BJ (cell line): Measurements from ENCODE around the gene STX7. TPM values are rescaled to one million over a fixed set of nuclear protein-coding genes. Genes with fewer than 3 reads are reported as not detected.

Experiments used
- CTCF ChIA-PET: fragments of 350-600 bp; formaldehyde crosslinking; extraction: SDS; loops from one replicate; lab custom pipeline; 2021; ENCODE audit warnings: antibody characterized with exemption, inconsistent platforms; lab: Yijun Ruan, JAX
- POLR2A ChIA-PET: fragments of 300-600 bp; sonication (Branson Sonifier 250); formaldehyde crosslinking; extraction: SDS; loops from one replicate; lab custom pipeline; 2021; ENCODE audit warnings: antibody characterized with exemption; lab: Charles Lee
- DNase-seq: peaks from one replicate; pipeline ENCODE4 v3.0.0-alpha.2; 2011; ENCODE audit warnings: low read depth
- H3K27me3 ChIP-seq: 2 replicates; pipeline ENCODE4 v1.6.0; 2011; ENCODE audit warnings: low read length; ENCODE audit not compliant: control insufficient read depth, insufficient read depth
- H3K36me3 ChIP-seq: 2 replicates; pipeline ENCODE4 v1.5.1; 2011; ENCODE audit warnings: low read length; ENCODE audit not compliant: control insufficient read depth, insufficient read depth
- H3K4me3 ChIP-seq: 2 replicates; pipeline ENCODE4 v1.5.1; 2011; ENCODE audit warnings: low read depth, mild to moderate bottlenecking, control low read depth, low read length
- CTCF ChIP-seq: IDR thresholded peaks from 2 replicates; pipeline ENCODE4 v1.5.1; 2011; ENCODE audit warnings: low read depth, mild to moderate bottlenecking, control low read depth, inconsistent platforms, low read length, moderate library complexity; ENCODE audit not compliant: insufficient read depth
- polyA plus RNA-seq: library from polyadenylated mRNA; depleted of rRNA; stranded (reverse); fragments of >200 nt; gene quantifications from 2 replicates; pipeline ENCODE4 v1.2.3, GENCODE V29; 2011; rRNA removed
- small RNA-seq: library from RNA; depleted of rRNA; stranded (forward); fragments of <200 nt; gene quantifications from one replicate; pipeline ENCODE3, GENCODE V24; 2012; ENCODE audit warnings: low replicate concordance, low read depth; ENCODE audit not compliant: insufficient read length

The STX7 gene
- polyA plus RNA-seq, 1 experiment: 31.0 TPM

DNA sequence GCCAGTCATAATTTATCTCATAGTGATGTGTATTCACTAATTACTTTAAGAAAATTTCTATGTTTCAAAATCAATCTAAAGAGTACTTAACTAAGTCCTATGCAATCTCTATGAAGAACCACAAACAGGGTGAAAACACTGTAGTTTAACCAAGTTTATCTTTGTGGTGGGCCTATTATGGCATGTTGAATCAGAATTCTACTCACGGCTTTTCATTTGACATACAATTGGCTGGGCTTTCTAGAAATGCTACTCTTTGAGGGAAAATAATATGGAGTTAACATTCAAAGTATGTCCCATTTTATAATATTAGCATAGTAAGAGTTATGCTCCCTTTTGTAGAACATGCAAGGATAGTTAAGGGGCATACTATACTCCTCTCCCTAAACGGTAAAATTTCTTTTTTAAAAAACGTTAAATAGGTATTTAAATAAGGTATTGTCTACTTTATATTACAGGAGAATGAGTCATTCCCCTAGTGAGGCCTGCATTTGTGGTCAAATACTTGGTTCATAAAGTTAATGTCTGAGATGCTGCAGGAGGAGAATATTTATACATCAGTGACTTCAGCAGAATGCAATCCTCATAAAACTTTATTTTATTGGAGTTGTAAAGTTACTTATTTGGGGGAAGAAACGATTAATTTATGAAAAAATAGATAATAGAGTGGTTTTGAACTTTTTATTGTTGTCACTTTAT lies 113.4 kb downstream of the STX7 start:
- Histone ChIP-seq H3K36me3 (no peaks in the 10 kb centered on the region), H3K4me3 (peak overlapping the region; percentile 95), H3K27me3 (peaks cover 1% of the 10 kb centered on the region; the same call in 1 of the 2 replicates)
- ChIA-PET CTCF (interaction anchor here (0.9 kb wide), 1 partner anchor 98 kb away, joined by 3 read pairs; no protein-coding TSS in a partner anchor), POLR2A (interaction anchor here (0.6 kb wide), 1 partner anchor 8 kb away, joined by 3 read pairs; no protein-coding TSS in a partner anchor)
- no peak for TF ChIP-seq CTCF
- peak; percentile 85 for DNase-seq

Small RNA genes lying within 50 kb of the gene (small RNA-seq; reads per million reads assigned to genes)
- gene TAAR7P: not detected

Other genes starting within 250 kb of the STX7 start
- 71.3 and 121 TPM in 2 replicates for gene MOXD1, start 111.6 kb downstream of the STX7 start, polyA plus RNA-seq
- gene TAAR9, start 25.2 kb upstream of the STX7 start, polyA plus RNA-seq: not detected in 2 replicates
- not detected in 2 replicates for gene TAAR8, start 39.6 kb upstream of the STX7 start, polyA plus RNA-seq
- gene TAAR6, start 57.2 kb upstream of the STX7 start, polyA plus RNA-seq: not detected in 2 replicates
- gene TAAR5, start 76.6 kb upstream of the STX7 start, polyA plus RNA-seq: not detected in 2 replicates
- gene TAAR2, start 111.2 kb upstream of the STX7 start, polyA plus RNA-seq: not detected in 2 replicates
- gene TAAR1, start 146.1 kb upstream of the STX7 start, polyA plus RNA-seq: not detected in 2 replicates
- not detected in 2 replicates for gene VNN1, start 200.9 kb upstream of the STX7 start, polyA plus RNA-seq
- gene VNN2, start 244.8 kb upstream of the STX7 start, polyA plus RNA-seq: not detected in 2 replicates